GM18526 (cell line): ENCODE results near the gene ATP5PF.
A peak's percentile ranks its signal among the peaks of the same experiment; 100 is the strongest.

ENCODE experiments used
- POLR2A ChIP-seq: IDR thresholded peaks from 3 replicates; pipeline ENCODE4 v1.6.1; 2011; ENCODE audit not compliant: insufficient read length; ENCODE audit errors: extremely low read depth

Gene ATP5PF

DNA sequence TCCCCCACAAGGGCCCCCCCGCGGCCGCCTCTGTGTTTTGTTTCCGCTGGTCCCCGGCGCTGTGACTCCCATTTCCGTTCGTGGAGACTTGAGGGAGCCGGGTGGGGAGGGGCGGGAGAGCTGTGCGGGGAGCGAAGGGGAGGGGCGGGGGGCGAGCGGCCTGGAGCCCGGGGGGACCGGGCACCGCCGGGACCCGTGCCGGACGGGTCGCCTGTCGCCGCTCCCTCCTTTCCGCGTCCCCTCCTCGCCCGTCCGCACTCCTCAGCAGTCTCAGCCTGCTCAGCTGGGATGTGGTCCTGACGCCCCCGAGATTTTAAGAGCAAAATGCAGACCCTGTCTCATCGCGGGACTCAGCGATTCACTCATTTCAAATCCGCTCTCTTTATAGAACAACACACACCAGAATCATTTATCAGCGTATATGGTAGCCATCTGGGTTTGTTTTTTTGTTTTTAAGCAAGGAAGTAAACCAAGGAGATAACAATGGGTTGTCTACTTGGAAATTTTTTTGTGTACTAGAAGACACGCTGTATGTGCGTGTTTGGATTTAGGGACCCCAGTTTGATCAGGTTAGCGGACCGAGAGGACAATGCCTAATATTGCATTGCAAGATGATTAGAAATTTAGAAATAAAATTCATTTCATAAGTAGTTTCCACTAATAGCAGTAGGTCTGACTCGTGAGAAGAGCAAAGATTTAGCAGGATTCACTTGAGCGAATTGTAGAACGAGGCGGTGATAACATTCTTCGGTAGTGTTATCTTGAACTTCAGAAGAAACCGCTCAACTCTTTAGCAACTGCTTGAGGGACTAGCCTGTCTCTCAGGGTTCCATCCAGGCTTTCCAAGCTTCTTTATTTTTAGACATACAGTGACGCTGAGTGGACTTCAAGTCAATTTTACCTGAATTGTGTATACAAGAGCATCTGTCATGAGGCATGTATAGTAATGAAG, 1.2 kb upstream of the ATP5PF start:
- no peak for TF ChIP-seq POLR2A

DNA sequence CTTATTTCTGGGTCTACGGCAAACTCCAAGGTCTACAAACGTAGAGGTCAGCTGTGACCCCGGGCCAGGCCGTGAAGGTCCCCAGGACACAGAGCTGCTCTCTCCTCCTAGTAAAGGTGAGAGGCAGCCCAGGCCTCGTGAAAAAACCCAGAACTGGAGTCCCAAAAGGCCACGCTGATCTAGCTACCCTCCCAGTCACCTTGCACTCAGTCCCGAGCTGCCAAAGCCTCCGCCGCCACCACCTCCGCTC, 125 bp downstream of the ATP5PF start:
- TF ChIP-seq POLR2A, result peak; percentile 85

GRCh38 chr21:25733859-25734653, 648 bp downstream of the ATP5PF start:
- no peak for TF ChIP-seq POLR2A

DNA sequence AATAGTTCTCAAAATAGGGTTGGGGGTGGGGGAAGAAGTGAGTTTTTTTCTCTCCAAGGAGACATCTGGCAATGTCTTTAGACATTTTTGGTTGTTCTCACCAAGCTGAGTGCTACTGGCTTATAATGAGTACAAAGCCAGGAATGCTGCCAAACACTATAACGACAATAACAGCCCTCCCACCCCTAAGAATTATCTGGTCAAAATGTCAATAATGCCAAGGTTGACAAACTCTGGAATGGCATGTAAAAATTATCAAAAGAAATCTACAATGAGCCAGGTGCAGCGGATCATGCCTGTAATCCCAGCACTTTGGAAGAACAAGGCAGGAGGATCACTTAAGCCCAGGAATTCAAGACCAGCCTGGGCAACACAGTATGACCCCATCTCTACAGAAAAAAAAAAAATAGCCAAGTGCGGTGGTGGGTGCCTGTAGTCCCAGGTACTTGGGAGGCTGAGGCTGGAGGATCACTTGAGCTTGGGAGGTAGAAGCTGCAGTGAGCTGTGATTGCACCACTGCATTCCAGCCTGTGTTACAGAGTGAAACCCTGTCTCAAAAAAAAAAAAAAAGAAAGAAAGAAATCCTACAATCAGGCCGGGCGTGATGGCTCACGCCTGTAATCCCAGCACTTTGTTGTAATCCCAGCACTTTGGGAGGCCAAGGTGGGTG, 2.5 kb downstream of the ATP5PF start:
- no peak for TF ChIP-seq POLR2A

- TF ChIP-seq POLR2A, result no peak
These were observed 12.1 kb downstream of the ATP5PF start for GRCh38 chr21:25722631-25723030.

GRCh38 chr21:25721987-25722386, 12.7 kb downstream of the ATP5PF start:
- no peak for TF ChIP-seq POLR2A

DNA sequence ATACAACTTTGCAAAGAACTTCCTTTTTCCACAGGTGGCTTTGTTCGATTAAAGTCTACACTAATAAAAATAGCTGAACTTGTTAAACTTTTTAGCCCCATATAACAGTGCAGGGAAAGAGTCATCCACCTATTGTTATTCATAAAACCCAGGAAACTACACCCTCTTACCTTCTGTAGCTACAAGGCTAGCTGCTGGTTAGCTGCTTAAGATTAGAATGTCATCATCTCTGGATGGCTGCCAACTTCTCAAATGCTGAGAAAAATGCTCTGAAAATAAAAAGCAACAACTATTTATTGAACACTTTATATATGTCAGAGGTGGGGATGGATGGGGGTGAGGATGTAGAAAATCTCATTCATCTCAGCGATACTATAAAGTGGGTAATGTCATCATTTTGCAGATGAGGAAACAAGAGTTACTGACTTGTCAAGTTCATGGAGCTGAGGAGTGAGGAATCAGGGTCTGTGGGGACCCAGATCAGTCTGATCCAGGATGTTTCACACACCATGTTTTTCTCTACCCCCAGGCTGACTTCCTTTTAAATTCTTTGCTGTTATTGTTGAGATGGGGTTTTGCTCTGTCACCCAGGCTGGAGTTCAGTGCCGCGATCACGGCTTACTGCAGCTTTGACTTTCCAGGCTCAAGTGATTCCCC, 17.1 kb downstream of the ATP5PF start:
- TF ChIP-seq POLR2A, result no peak

DNA sequence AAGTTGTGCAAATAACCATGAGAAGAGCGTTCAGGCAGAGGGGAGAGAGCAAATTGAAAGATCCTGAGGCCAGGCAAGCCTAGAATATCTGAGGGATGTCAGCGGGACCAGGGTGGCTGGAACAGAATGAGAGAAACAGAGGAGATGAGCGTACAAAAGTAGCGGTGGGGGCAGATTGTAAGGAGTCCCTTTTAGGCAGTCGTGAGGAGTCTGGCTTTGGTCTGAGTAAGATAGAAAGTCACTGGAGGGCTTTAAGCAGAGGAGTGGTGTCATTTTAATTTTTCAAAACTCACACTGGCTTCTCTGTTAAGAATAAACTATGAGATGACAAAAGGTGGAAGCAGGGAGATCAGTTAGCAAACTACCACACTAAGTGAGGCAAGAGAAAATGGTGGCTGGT, 24.2 kb downstream of the ATP5PF start:
- no peak for TF ChIP-seq POLR2A

DNA sequence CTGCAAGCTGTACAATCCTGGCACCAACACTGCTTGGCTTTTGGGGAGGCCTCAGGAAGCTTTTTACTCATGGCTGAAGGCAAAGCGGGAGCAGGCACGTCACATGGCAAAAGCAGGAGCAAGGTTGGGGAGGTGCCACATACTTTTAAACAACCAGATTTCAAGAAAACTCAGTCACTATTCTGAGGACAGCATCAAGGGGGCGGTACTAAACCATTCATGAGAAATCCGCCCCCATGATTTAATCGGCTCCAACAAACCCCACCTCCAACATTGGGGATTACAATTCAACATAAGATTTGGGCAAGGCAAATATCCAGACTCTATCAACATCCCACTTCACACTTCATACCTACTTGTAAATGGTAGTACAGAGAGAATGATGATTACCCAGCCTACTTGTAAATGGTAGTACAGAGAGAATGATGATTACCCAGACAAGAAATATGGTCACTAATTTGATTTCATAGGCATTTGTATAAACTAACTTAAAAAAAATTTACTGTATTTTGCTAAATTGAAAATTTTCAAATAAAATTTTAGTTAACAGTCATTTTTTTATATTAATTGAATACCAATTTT, 24.9 kb downstream of the ATP5PF start:
- TF ChIP-seq POLR2A, result no peak

DNA sequence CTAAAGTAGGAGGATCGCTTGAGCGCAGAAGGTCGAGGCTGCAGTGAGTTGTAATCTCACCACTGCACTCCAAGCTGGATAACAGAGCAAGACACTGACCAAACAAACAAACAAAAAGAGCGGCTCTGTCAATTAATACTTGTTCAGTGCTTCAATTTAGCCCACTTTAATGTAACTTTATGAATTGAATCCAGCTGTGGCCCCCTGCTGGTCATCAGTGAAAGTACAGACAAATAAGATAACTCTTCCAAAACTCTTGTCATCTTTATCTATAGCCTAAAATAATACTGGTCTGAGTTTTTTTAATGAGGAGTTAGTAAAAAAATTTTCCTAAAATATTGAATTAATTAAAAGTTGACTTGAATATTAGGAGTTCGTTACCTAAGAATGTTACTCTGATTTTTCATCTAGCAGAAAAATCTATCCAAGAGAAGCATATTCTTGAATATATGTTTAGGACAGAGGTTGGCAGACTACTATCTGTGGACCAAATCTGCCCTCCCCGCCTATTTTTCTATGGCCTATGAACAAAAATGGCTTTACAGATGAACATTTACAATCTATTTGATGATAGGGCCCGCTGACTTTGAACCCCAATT, 26.1 kb downstream of the ATP5PF start:
- TF ChIP-seq POLR2A, result no peak

- no peak for TF ChIP-seq POLR2A
These were observed 33.2 kb downstream of the ATP5PF start for GRCh38 chr21:25701529-25701928.

- TF ChIP-seq POLR2A, result no peak
These were observed 34.0 kb downstream of the ATP5PF start for GRCh38 chr21:25700741-25701140.

DNA sequence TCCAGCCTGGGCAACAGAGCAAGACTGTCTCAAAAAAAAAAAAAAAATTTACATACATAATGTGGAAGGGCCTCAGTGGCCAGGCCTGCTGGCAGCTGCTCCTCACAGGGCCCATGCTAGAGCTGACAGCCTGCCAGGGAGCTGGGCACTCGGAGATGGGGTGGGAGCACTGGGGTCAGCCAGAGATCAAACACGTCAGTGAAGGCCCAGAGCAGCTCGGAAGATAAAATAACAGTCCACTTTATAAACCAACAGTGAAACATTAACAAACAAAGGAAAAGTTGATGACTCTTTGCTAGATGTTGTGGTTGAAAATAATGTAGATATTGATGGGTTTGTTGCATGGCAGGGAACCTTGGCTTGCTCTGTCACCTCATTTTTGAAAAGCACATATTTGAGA, 42.7 kb downstream of the ATP5PF start:
- TF ChIP-seq POLR2A, result no peak

DNA sequence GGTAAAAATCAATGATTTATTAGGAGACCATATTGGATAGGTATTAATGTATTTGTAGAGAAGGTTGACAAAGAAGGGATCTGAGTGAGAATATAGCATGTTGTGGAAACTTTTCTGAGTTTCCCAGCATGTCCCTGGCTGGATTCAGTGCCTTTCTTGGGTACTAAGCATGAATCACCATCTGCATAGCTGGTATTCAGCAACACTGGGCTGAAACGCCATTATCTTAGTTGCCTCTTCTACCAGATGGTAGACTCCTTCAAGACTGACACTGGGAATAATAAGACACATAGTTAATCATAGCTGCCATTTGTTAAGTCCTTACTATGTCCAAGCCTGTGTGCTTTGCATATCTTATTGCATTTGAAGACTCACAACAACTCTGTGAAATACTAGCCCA, 45.5 kb downstream of the ATP5PF start:
- no peak for TF ChIP-seq POLR2A

- no peak for TF ChIP-seq POLR2A
These were observed 46.2 kb downstream of the ATP5PF start for GRCh38 chr21:25688275-25689155.
